SH-SY5Y (cell line): ENCODE measurements around the gene KBTBD4.

Experiments used
- GATA2 ChIP-seq: IDR thresholded peaks from 2 replicates; pipeline ENCODE4 v1.6.1; 2011; ENCODE audit warnings: mild to moderate bottlenecking, low read depth, low read length
- GATA3 ChIP-seq: IDR thresholded peaks from 2 replicates; pipeline ENCODE4 v1.6.1; 2011; ENCODE audit warnings: low read depth, mild to moderate bottlenecking, low read length, moderate library complexity

DNA sequence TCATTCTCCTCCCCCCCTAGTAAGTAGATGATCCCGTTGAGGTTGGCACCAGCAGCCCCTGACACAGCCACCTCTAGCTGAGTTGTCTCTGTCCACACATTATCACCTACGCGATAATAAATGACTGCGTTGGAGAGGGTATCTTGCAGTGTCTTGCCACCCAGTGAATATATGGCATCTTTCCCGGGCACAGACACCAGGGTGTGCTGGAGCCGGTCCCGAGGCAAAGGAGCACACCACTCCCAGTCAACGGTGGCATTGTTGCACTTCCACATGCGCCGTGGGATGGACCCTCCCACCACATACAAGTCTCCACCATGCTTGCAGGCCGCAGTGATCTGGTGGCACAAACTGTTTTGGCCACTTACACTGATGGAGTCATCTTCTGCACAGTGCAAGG is 5.4 kb downstream of the KBTBD4 start:
- TF ChIP-seq GATA3 (no peak), GATA2 (no peak)
